ENCODE results near the gene FGF18.

GRCh38 chr5:171428809-171429542 lies 9.5 kb downstream of the FGF18 start:
- TF ChIP-seq EGR1 (IDR thresholded peaks at IDR 0.05; ENCODE audit: borderline replicate concordance in 1 of 2, low read depth in 2 of 2, low read length in 2 of 2) = no peak
- TF ChIP-seq POLR2A (IDR thresholded peaks at IDR 0.05; ENCODE audit: low read depth, low read length) = no peak
- no peak for TF ChIP-seq CTCF (IDR thresholded peaks at IDR 0.05 in 2 of 3, conservative IDR thresholded peaks at IDR 0.05 in 1 of 3; ENCODE audit: control insufficient read depth in 2 of 3, extremely low read depth in 1 of 3, insufficient read depth in 1 of 3, low read depth in 3 of 3, low read length in 3 of 3)
- no peak for TF ChIP-seq EED (IDR thresholded peaks at IDR 0.05; ENCODE audit: low read depth)
- TF ChIP-seq GABPA (IDR thresholded peaks at IDR 0.05; ENCODE audit: low read depth) = no peak
- no peak for TF ChIP-seq FOXM1 (IDR thresholded peaks at IDR 0.05; ENCODE audit: low read depth, low read length)
- TF ChIP-seq TAF1 (IDR thresholded peaks at IDR 0.05; ENCODE audit: borderline replicate concordance, low read depth, low read length) = no peak
